PFSK-1 (cell line): ENCODE measurements around the gene IQGAP2.

Experiments
- POLR2AphosphoS5 ChIP-seq: IDR thresholded peaks from 2 replicates; pipeline ENCODE4 v1.6.1; 2012; ENCODE audit warnings: low read depth, mild to moderate bottlenecking, control low read depth, low read length, moderate library complexity
- TAF1 ChIP-seq: IDR thresholded peaks from 2 replicates; pipeline ENCODE4 v1.6.1; 2012; ENCODE audit warnings: low read length, control low read depth, borderline replicate concordance; ENCODE audit not compliant: insufficient read depth
- TF ChIP-seq, protein P1 (sequence below), 2 experiments: IDR thresholded peaks; 2 replicates each; pipeline versions ENCODE4 v1.6.1 to v1.8.0; 2011 to 2012; ENCODE audit warnings: low read depth in 2 of 2, low read length in 2 of 2, control low read depth in 1 of 2, inconsistent platforms in 1 of 2, mild to moderate bottlenecking in 1 of 2, moderate library complexity in 1 of 2; ENCODE audit not compliant: insufficient read depth in 1 of 2

DNA sequence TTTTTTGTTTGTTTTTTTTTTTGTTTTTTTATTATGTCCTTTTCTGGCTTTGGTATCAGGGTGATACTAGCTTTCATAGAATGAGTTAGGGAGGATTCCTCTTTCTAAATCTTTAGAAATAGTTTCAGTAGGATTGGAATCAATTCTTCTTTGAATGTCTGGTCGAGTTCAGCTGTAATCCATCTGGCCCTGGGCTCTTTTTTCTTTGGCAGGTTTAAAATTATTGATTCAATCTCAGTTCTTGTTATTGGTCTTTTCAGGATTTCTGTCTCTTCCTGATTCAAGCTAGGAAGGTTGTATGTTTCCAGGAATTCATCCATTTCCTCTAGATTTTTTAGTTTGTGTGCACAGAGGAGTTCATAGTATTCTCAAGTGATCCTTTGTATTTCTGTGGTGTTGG, 34.9 kb downstream of the IQGAP2 start:
- no peak for TF ChIP-seq POLR2AphosphoS5
- TF ChIP-seq TAF1: no peak
- TF ChIP-seq, protein P1, sequence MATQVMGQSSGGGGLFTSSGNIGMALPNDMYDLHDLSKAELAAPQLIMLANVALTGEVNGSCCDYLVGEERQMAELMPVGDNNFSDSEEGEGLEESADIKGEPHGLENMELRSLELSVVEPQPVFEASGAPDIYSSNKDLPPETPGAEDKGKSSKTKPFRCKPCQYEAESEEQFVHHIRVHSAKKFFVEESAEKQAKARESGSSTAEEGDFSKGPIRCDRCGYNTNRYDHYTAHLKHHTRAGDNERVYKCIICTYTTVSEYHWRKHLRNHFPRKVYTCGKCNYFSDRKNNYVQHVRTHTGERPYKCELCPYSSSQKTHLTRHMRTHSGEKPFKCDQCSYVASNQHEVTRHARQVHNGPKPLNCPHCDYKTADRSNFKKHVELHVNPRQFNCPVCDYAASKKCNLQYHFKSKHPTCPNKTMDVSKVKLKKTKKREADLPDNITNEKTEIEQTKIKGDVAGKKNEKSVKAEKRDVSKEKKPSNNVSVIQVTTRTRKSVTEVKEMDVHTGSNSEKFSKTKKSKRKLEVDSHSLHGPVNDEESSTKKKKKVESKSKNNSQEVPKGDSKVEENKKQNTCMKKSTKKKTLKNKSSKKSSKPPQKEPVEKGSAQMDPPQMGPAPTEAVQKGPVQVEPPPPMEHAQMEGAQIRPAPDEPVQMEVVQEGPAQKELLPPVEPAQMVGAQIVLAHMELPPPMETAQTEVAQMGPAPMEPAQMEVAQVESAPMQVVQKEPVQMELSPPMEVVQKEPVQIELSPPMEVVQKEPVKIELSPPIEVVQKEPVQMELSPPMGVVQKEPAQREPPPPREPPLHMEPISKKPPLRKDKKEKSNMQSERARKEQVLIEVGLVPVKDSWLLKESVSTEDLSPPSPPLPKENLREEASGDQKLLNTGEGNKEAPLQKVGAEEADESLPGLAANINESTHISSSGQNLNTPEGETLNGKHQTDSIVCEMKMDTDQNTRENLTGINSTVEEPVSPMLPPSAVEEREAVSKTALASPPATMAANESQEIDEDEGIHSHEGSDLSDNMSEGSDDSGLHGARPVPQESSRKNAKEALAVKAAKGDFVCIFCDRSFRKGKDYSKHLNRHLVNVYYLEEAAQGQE (IDR thresholded peaks at IDR 0.05; ENCODE audit: insufficient read depth in 1 of 2, low read depth in 2 of 2, low read length in 2 of 2): no peak
